ENCODE measurements around the gene TCIRG1.

DNA sequence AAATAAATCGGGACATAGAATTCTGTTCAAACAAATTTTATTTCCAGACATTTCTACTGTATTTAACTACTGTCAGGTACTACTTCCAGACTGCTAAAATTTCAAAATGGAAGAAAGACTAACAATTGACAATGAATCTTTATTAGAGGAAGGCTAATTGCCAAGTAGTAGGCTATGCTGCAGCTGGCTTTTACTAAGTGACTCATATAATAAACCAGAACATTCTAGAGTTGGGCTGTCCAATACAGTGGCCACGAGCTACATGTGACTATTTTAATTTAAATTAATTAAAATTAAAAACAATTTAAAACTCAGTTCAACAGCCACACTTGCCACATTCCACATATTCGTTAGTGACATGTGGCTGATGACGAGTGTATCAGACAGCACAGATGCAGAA is 54.7 kb downstream of the TCIRG1 start:
- TF ChIP-seq, protein P1, sequence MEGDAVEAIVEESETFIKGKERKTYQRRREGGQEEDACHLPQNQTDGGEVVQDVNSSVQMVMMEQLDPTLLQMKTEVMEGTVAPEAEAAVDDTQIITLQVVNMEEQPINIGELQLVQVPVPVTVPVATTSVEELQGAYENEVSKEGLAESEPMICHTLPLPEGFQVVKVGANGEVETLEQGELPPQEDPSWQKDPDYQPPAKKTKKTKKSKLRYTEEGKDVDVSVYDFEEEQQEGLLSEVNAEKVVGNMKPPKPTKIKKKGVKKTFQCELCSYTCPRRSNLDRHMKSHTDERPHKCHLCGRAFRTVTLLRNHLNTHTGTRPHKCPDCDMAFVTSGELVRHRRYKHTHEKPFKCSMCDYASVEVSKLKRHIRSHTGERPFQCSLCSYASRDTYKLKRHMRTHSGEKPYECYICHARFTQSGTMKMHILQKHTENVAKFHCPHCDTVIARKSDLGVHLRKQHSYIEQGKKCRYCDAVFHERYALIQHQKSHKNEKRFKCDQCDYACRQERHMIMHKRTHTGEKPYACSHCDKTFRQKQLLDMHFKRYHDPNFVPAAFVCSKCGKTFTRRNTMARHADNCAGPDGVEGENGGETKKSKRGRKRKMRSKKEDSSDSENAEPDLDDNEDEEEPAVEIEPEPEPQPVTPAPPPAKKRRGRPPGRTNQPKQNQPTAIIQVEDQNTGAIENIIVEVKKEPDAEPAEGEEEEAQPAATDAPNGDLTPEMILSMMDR (IDR thresholded peaks at IDR 0.05; ENCODE audit: poor library complexity): no peak
- TF ChIP-seq EZH2phosphoT487 (IDR thresholded peaks at IDR 0.05; ENCODE audit: low read depth, severe bottlenecking, unreplicated experiment) (no peak), EZH2 (IDR thresholded peaks at IDR 0.05; ENCODE audit: borderline replicate concordance) (no peak)

All from hepatocyte (in vitro differentiated cells).